NCI-H446 (cell line): ENCODE data around the gene DNAJB8.

Experiments used
- DNase-seq, 2 experiments: peaks; one replicate each; lab custom pipeline; 2025; lab: John Stamatoyannopoulos, UW

DNAJB8 gene

DNA sequence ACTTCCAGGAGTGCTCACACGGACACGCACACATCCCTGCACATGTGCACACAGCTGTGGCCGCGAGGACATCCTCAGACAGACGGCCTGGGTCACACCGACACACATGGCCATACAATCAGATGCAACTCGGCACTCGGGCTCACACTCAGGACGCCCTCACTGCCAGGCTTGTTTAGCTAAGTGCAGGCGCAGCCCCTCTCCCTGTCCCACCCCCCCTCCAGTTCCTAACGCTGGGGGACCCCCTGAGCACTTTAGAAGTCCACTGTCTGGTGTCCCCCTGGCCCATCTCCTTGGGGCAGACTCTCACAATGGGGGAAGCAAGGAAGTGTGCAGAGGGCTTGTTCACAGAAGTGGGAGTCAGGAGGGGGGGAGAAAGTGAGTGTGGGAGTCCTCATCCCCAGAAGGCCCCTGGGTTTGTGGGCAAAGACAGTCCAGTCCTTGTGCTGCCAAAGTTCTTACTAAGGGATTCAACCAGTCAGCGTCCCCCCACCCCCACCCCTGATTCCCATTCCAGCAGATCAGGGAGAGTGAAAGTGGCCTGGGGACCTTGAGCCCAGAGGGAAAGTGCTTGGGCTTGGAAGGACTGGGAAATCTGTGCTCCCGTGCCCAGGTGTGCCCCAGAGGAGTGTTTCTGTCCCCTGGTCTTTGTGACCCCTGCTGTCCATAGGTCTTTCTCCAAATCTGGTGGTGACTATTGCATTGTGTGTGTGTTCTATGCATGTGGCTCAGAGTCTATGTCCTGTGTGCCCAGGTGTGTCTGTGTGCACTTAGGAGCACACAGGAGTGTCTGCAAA lies 27.1 kb upstream of the DNAJB8 start:
- no peak for DNase-seq

GRCh38 chr3:128492671-128493569 lies 26.2 kb upstream of the DNAJB8 start, which contains the start of gene GATA2:
Gene GATA2 (minus strand): TSS chr3:128493201. CDS start chr3:128487031, 6,170 bp downstream.
- no peak for DNase-seq

DNA sequence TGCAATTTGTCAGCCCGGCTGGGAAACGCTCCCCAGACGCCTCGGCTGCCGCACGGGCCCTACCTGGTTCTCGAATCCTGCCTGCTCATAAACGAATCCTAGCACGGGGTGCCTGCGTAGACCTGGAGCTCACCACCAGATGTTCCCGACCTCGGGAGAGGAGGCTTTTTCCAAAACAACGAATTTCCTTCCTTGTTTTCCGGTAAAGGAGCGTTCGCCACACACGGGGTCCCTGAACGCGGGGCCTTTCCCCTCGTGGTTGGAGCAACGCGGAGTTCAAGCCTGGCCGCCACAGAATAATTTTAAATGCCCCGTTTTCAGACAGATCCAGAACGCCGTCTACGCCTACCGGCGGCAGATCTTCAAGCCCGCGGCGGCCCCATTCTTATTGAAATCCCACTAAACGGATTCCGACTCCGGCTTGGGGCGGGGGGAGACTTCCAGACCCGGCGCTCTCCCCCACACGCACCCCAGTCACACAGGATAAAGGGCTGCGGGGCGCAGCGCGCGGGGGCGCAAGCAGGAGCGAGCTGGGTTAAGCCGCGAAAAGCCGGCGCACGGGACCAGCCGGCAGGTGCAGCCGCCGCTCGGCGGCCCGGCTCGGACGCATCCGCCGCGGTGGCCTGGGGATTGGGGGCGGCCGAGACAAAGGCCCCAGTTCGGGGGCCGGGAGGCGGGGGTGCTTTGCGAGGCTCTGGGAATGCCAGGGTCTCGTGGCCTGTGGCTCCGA lies 25.4 kb upstream of the DNAJB8 start:
- no peak for DNase-seq

GRCh38 chr3:128491691-128491940 lies 24.9 kb upstream of the DNAJB8 start:
- no peak for DNase-seq

DNA sequence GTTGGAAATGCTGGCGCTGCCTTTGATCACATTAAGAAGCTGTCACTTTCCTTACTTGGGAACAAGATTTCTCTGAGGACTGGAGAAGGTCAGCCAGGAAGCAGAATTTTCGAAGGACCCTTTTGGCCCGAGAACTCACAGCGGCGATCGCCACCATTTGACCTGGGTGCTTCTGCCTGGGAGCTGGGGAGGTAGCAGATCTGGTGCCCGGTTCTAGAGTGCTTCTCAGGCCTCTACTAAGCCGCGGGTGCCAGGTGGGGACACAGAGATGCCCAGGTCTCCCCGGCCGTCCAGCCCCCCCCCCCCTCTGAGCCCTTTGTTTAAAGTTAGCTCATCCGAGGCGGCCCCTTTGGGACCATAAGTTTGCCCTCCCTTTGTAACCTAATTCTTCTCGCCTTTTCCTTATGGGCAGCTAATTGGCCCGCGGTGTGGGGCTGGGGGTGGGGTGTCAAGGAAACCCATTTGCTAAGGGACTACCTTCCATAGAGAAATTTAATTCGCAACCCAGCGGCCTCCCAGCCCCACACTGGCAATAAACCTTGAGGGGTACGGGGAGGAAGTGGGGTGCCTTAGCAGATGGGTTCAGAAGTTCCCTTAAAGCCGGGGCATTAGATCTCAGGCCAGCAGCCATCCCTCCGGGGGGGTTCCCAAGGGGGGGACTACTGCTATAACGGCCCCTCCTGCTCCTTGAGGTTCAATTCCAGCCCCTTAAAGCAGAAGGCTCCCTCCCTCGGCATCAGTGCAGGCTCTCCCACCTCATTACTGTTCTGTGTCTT lies 24.4 kb upstream of the DNAJB8 start:
- no peak for DNase-seq

GRCh38 chr3:128490650-128490914 lies 23.9 kb upstream of the DNAJB8 start:
- no peak for DNase-seq

DNA sequence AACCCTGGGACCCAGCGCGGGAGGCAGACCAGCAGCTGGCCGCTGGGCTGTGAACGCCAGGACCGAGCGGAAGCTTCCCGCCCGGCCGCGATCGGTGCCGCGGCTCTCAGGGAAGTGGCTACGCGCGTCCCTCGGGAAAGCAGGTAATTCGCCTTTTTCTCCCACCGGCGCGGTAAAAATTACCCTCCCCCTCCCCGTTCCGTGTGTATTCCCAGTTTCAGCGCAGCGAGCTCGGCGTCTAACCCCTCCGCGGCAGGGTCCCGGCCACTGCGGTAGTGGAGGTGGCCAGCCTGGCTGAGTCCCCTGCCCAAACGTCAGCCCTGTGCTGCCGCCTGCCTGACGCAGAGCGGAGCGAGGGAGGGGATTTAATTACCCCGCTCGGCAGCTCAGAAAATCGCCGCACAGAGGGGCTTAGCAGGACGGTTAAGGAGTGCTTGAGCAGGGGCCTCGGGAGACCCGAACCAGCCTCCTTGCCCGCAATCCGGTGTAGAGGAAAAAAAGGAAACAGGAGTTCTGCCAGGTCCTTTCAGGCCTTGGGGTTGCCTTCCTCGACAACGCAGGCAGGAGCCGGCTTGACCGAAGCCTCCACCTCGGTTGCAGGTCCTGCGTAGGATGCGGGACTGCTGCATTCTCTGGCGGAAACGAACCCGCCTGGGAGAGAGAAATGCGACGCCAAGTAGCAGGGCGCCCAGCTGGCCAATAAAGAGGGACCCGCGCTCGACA lies 23.4 kb upstream of the DNAJB8 start:
- DNase-seq, result no peak

- no peak for DNase-seq
Observed at GRCh38 chr3:128489674-128489926, 22.9 kb upstream of the DNAJB8 start.

DNA sequence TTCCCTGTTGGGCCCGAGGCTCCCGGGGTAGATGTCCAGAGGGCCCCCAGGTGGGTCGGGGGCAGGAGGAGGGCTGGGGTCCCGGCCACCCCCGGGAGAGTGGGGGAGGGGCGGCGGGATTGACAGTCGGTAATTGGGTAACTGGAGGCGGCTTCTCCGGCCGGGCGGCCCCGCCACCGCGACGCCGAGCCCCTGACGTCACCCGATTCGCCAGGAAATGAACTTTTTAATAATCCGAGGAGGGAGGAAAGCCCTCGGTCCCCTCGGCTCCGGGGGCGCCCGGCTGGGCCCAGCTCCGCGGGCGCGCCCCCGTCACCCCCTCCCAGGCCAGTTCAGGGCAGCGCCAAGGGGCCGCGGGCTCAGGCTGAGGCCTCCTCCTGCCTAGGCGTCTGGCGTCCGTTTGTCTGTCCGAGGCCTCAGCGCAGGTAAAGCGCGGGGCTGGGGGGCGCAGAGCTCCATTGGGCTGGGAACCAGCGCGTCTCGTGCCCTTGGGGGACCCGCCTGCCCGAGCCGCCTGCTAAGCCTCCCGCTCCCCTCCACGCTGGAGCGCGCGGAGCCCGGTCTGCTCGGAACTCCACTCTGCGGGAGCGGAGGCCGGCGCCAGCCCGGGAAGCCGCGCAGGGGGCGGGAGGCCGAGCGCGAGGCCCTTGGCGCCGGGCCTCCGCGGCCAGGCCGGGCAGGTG lies 22.4 kb upstream of the DNAJB8 start:
- DNase-seq, result peak in 1 of 2 experiments; percentile 73

- no peak for DNase-seq
Observed at GRCh38 chr3:128488636-128488990, 21.9 kb upstream of the DNAJB8 start.

DNA sequence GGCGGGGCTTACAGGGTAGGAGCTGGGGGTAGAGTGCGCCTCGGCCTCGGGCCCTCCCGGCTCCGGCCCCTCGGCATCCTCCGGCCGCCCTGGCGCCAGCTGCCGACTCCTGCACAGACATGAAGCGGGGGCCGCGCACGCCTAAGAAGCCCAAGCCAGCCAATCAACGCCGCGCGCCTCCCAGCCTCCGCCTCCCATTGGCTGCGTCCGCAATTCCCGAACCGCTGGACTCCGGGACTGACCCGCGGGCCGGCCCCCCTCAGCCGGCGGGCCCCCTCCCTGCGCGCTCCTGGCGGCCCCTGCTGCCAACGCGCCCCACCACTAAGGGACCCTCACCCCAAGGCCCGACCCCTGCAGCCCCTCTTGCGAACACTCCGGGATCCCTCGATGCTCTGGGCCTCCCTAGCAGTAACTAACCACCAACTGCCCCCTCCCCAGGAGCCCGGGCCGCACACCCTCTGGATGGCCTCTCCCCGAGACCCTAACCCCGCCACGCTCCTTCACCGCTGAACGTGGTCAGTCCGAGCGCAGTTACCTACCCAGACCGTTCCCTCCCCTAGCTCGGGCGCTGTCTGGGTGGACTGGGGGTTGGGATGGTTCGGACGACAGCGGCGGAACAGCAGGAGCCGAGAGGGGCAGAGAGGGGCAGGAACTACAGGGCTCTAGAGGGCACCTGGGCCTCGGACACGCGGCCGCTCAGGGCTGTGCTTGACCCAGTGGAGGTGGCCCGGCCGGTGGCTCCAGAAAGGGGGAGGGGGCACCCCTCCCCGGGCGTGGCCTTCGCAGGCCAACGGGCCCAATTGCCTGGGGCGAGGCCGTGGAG lies 21.3 kb upstream of the DNAJB8 start:
- DNase-seq, result peak; percentile 44 to 89

DNA sequence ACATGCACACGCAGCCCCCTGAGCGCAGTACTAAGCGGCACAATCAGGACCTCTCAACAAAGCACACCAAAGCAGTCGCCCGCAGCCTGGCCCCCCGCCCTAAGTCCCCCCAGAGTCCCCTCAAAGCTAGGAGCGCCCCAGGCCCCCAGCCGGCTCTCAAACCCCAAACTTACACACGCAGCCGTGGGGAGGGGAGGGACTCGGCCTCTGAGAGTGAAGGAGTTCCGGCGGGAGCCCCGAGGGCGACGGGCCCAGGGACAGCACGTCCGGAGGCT lies 20.8 kb upstream of the DNAJB8 start:
- no peak for DNase-seq

DNA sequence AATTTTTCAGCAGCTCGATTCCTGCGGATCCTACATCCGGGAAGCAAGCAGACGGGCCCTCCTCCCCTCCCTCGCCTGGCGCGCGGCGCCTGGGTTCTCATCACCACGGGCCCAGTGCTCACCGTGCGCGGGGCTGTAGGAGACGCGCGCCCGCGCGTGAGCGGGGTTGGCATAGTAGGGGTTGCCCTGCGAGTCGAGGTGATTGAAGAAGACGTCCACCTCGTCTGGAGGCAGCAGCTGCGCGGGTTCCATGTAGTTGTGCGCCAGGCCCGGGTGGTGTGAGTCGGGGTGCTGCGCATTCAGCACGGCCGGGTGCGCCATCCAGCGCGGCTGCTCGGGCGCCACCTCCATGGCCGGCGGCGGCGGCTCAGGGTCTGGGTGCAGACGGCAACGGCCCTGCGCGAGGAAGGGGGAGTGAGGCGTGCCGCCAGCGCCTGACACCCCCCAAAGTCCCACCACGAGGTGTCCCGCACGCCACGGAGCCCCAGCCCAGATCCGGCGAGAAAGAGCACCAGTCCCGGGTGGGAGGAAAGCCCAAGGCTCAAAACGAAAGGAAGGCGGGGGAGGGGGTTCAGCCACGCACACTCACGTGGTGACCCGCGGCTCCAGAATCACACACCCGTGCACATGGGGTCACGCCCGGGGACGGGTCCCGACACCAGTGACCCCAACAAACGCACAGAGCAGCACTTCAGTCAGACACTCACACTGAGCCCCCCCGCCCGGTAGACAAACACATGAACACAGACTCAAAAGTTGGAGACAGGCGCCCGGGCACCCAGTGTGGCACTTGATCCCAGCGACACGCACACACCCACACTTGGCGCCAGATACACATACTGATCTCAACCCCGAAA lies 20.2 kb upstream of the DNAJB8 start:
- peak in 1 of 2 experiments; percentile 27 for DNase-seq

GRCh38 chr3:128486205-128486628 lies 19.5 kb upstream of the DNAJB8 start:
- DNase-seq, result no peak

DNA sequence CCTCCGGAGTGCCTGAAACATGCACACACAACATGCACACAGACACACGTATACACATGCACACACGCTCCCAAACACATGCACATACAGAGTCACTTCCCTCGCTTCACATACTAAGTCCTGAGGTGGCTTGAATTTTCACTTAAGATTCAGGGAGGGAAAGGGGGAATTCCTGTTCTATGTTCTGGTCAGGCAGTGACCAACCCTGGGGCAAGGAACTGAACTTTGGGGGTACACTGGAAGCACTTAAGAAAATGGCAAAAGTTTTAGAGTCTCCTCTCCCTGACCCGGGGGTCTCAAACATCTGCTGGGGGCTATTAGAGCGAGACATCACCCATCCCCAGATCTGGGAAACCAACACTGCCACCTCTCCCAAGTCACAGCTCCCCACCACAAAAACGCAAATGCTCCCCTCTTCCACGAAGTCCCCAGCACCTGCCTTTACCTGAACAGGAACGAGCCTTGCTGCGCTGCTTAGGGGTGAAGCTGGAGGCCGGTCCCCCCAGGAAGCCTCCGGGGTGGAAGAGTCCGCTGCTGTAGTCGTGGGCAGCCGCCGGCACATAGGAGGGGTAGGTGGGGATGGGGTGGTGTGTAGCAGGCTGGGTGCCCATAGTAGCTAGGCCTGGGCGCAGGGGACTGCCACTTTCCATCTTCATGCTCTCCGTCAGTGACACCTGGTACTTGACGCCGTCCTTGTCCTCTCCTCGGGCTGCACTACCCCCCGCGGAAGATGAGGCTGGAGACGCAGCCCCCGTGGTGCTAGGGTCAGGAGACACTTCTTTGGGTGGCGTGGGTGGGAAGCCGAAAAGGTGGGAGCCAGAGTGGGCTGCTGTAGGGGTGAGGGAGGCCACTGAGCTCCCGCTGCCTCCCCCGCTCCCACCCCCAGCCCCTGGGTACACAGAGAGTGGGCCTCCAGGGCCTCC lies 18.9 kb upstream of the DNAJB8 start:
- no peak for DNase-seq

GRCh38 chr3:128484404-128485281 lies 18.0 kb upstream of the DNAJB8 start:
- no peak for DNase-seq

DNA sequence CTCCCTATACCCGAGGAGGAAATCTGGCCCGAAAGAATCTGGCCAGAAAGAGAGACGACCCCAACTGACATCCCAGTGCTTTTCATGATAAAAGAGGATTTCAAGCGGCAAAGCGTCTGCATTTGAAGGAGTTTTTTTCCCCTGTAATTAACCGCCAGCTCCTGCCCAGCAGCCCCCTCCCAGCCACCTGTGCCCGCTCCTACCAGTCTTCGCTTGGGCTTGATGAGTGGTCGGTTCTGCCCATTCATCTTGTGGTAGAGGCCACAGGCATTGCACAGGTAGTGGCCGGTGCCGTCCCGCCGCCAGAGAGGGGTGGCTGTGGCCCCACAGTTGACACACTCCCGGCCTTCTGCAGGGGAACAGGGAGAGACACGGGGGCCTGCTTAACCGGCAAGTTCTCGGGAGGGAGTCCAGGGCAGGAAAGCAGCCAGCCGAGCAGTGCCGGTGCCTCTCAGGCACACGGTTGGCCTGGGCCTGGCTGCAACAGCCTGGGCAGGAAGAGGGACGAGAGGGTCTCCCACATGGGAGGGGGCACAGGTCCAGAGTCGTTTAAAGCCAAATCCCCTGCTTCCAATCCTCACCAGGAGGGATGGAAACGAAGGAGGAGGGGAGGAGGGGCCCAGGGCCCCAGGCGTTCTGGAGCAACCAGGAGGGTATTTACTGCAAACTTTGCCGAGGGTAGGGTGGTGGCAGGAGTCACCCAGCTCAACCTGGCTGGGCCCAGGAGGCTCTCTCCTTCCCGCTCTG lies 17.1 kb upstream of the DNAJB8 start:
- no peak for DNase-seq
